ENCODE results near the gene KIF26B.

DNA sequence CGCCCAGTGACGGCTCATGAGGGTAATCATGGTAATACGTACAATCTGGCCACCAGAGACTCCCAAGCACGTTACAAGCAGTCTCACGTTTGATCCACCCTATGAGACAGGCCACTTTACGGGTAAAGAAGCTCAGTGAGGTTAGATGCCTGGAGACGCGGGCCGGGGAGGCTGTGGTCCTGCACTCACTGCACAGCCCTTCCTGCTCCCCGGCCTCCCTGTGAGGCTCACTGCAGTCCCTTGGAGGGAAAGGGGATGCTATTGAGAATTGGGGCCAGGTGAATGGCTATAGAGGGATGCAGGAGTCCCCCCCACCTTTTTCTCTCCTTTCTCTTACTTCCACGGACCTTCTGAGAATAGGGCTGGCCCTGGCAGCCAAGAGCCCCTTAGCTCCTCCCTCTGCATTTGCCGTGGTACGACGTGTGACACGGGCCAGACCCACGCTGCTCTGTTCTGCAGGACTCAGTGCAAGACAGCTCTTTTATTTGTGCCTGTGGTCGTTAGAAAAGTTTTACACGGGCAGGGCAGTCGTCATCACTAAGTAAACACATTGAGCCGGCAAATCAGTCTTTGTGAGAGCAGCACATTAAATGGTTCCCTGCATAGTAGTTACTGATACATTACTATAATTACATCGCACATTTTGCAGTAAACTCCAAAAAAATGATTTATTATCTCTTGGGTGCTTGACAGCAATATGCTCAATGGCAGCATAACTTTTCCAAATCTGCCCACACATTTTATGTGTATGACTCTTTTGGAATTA, 18.8 kb downstream of the KIF26B start:
- TF ChIP-seq POLR2A (IDR thresholded peaks at IDR 0.05) (no peak), CTCF (IDR thresholded peaks at IDR 0.05) (no peak)
